UCSD-AML1 (cell line): ENCODE data around the gene IGFBP7.
"Not testable (repeated sequence)": the region's sequence is repeated elsewhere in the genome, so short reads cannot be mapped to it uniquely, and the experiment has no call there.

Source experiments
- DNase-seq: peaks from one replicate; lab custom pipeline; 2025; ENCODE audit not compliant: unreplicated experiment; lab: John Stamatoyannopoulos, UW

The IGFBP7 gene

GRCh38 chr4:57075367-57075766 is 34.8 kb downstream of the IGFBP7 start:
- DNase-seq: no peak

- no peak for DNase-seq
These were observed 35.4 kb downstream of the IGFBP7 start for GRCh38 chr4:57074744-57075143.

- no peak for DNase-seq
These were observed 36.6 kb downstream of the IGFBP7 start for GRCh38 chr4:57073559-57073958.

- no peak for DNase-seq
These were observed 38.9 kb downstream of the IGFBP7 start for GRCh38 chr4:57071326-57071725.

- no peak for DNase-seq
These were observed 39.7 kb downstream of the IGFBP7 start for GRCh38 chr4:57070461-57070860.

GRCh38 chr4:57068237-57068981 is 41.8 kb downstream of the IGFBP7 start:
- DNase-seq: no peak

GRCh38 chr4:57065730-57066482 is 44.3 kb downstream of the IGFBP7 start:
- DNase-seq: no peak

- DNase-seq: no peak
These were observed 45.1 kb downstream of the IGFBP7 start for GRCh38 chr4:57064811-57065711.

- DNase-seq: no peak
These were observed 46.1 kb downstream of the IGFBP7 start for GRCh38 chr4:57064120-57064519.

- no peak for DNase-seq
These were observed 46.7 kb downstream of the IGFBP7 start for GRCh38 chr4:57063518-57063917.

GRCh38 chr4:57061395-57061794 is 48.8 kb downstream of the IGFBP7 start:
- no peak for DNase-seq

- not testable (repeated sequence) for DNase-seq
These were observed 49.5 kb downstream of the IGFBP7 start for GRCh38 chr4:57060717-57061067.

- DNase-seq: no peak
These were observed 50.1 kb downstream of the IGFBP7 start for GRCh38 chr4:57059890-57060716.

- no peak for DNase-seq
These were observed 54.3 kb downstream of the IGFBP7 start for GRCh38 chr4:57055886-57056285.

- no peak for DNase-seq
These were observed 56.7 kb downstream of the IGFBP7 start for GRCh38 chr4:57053508-57053907.

GRCh38 chr4:57051524-57051923 is 58.7 kb downstream of the IGFBP7 start:
- DNase-seq: no peak

GRCh38 chr4:57051095-57051494 is 59.1 kb downstream of the IGFBP7 start:
- no peak for DNase-seq

GRCh38 chr4:57048590-57049304 is 61.4 kb downstream of the IGFBP7 start:
- DNase-seq: no peak

- not testable (repeated sequence) for DNase-seq
These were observed 63.1 kb downstream of the IGFBP7 start for GRCh38 chr4:57047046-57047445.

GRCh38 chr4:57044996-57045395 is 65.2 kb downstream of the IGFBP7 start:
- no peak for DNase-seq
